Measurements from ENCODE around the gene ZFAND5.
A peak's percentile ranks its signal among the peaks of the same experiment; 100 is the strongest.

ZFAND5 gene

GRCh38 chr9:72353455-72354116 is 11.4 kb downstream of the ZFAND5 start:
- Mint-ChIP-seq H3K4me1 (ENCODE audit: low read depth) (peaks cover 52% of the 10 kb centered on the region), H3K27me3 (no peaks in the 10 kb centered on the region)

GRCh38 chr9:72352911-72353388 is 12.1 kb downstream of the ZFAND5 start:
- Mint-ChIP-seq H3K9me3 (no peaks in the 10 kb centered on the region), H3K36me3 (ENCODE audit: low read depth) (peaks cover 71% of the 10 kb centered on the region), H3K4me1 (ENCODE audit: low read depth) (peaks cover 46% of the 10 kb centered on the region)

More at GRCh38 chr9:72353455-72354116, 11.4 kb downstream of the ZFAND5 start:
- peak overlapping the region; percentile 11 for H3K27ac Mint-ChIP-seq
- peaks cover 77% of the 10 kb centered on the region for H3K36me3 Mint-ChIP-seq (ENCODE audit: low read depth)
- no peak overlapping the region for H3K4me3 Mint-ChIP-seq
- H3K9me3 Mint-ChIP-seq: no peaks in the 10 kb centered on the region
- no peak for DNase-seq

GRCh38 chr9:72351538-72352453 is 13.2 kb downstream of the ZFAND5 start:
- Mint-ChIP-seq H3K4me3 (no peak overlapping the region), H3K27ac (no peak overlapping the region), H3K36me3 (ENCODE audit: low read depth) (peaks cover 60% of the 10 kb centered on the region), H3K4me1 (ENCODE audit: low read depth) (peaks cover 36% of the 10 kb centered on the region), H3K9me3 (no peaks in the 10 kb centered on the region), H3K27me3 (no peaks in the 10 kb centered on the region)
- no peak for DNase-seq

More at GRCh38 chr9:72352911-72353388, 12.1 kb downstream of the ZFAND5 start:
- DNase-seq: no peak
- Mint-ChIP-seq H3K27me3 (no peaks in the 10 kb centered on the region), H3K4me3 (no peak overlapping the region), H3K27ac (no peak overlapping the region)

- no peak overlapping the region for H3K27ac Mint-ChIP-seq
- H3K4me1 Mint-ChIP-seq (ENCODE audit: low read depth): peaks cover 33% of the 10 kb centered on the region
- H3K4me3 Mint-ChIP-seq: no peak overlapping the region
- H3K27me3 Mint-ChIP-seq: no peaks in the 10 kb centered on the region
- no peak for DNase-seq
- H3K9me3 Mint-ChIP-seq: no peaks in the 10 kb centered on the region
- peaks cover 41% of the 10 kb centered on the region for H3K36me3 Mint-ChIP-seq (ENCODE audit: low read depth)
Measured at GRCh38 chr9:72349911-72350310, 15.1 kb downstream of the ZFAND5 start.

GRCh38 chr9:72349240-72349639 is 15.8 kb downstream of the ZFAND5 start:
- Mint-ChIP-seq H3K4me1 (ENCODE audit: low read depth) (peaks cover 33% of the 10 kb centered on the region), H3K27me3 (no peaks in the 10 kb centered on the region), H3K4me3 (no peak overlapping the region), H3K9me3 (no peaks in the 10 kb centered on the region), H3K27ac (no peak overlapping the region), H3K36me3 (ENCODE audit: low read depth) (peaks cover 34% of the 10 kb centered on the region)
- no peak for DNase-seq

GRCh38 chr9:72346333-72346732 is 18.7 kb downstream of the ZFAND5 start:
- H3K27ac Mint-ChIP-seq: no peak overlapping the region
- no peaks in the 10 kb centered on the region for H3K27me3 Mint-ChIP-seq
- no peaks in the 10 kb centered on the region for H3K9me3 Mint-ChIP-seq
- no peak for DNase-seq
- H3K4me3 Mint-ChIP-seq: no peak overlapping the region
- H3K36me3 Mint-ChIP-seq (ENCODE audit: low read depth): peaks cover 5% of the 10 kb centered on the region
- H3K4me1 Mint-ChIP-seq (ENCODE audit: low read depth): peaks cover 28% of the 10 kb centered on the region

- Mint-ChIP-seq H3K4me3 (no peak overlapping the region), H3K9me3 (no peaks in the 10 kb centered on the region), H3K4me1 (ENCODE audit: low read depth) (peaks cover 1% of the 10 kb centered on the region), H3K27me3 (no peaks in the 10 kb centered on the region), H3K27ac (no peak overlapping the region), H3K36me3 (ENCODE audit: low read depth) (no peaks in the 10 kb centered on the region)
- no peak for DNase-seq
Measured at GRCh38 chr9:72338631-72339030, 26.4 kb downstream of the ZFAND5 start.

GRCh38 chr9:72337286-72337685 is 27.7 kb downstream of the ZFAND5 start:
- Mint-ChIP-seq H3K27ac (no peak overlapping the region), H3K4me3 (no peak overlapping the region), H3K9me3 (no peaks in the 10 kb centered on the region), H3K4me1 (ENCODE audit: low read depth) (no peaks in the 10 kb centered on the region), H3K36me3 (ENCODE audit: low read depth) (no peaks in the 10 kb centered on the region), H3K27me3 (peaks cover under 1% of the 10 kb centered on the region)
- DNase-seq: no peak

- peaks cover 3% of the 10 kb centered on the region for H3K27me3 Mint-ChIP-seq
- DNase-seq: no peak
- H3K4me3 Mint-ChIP-seq: no peak overlapping the region
- no peaks in the 10 kb centered on the region for H3K36me3 Mint-ChIP-seq (ENCODE audit: low read depth)
- H3K27ac Mint-ChIP-seq: no peak overlapping the region
- no peaks in the 10 kb centered on the region for H3K9me3 Mint-ChIP-seq
- H3K4me1 Mint-ChIP-seq (ENCODE audit: low read depth): no peaks in the 10 kb centered on the region
Measured at GRCh38 chr9:72334658-72335337, 30.2 kb downstream of the ZFAND5 start.

GRCh38 chr9:72333709-72334108 is 31.3 kb downstream of the ZFAND5 start:
- Mint-ChIP-seq H3K27me3 (peaks cover 3% of the 10 kb centered on the region), H3K36me3 (ENCODE audit: low read depth) (no peaks in the 10 kb centered on the region), H3K27ac (no peak overlapping the region), H3K9me3 (no peaks in the 10 kb centered on the region), H3K4me1 (ENCODE audit: low read depth) (no peaks in the 10 kb centered on the region), H3K4me3 (no peak overlapping the region)
- DNase-seq: no peak

GRCh38 chr9:72333197-72333596 is 31.8 kb downstream of the ZFAND5 start:
- H3K27ac Mint-ChIP-seq: no peak overlapping the region
- peaks cover 3% of the 10 kb centered on the region for H3K27me3 Mint-ChIP-seq
- no peaks in the 10 kb centered on the region for H3K9me3 Mint-ChIP-seq
- no peak for DNase-seq
- no peak overlapping the region for H3K4me3 Mint-ChIP-seq
- no peaks in the 10 kb centered on the region for H3K36me3 Mint-ChIP-seq (ENCODE audit: low read depth)
- H3K4me1 Mint-ChIP-seq (ENCODE audit: low read depth): no peaks in the 10 kb centered on the region

GRCh38 chr9:72332351-72332750 is 32.7 kb downstream of the ZFAND5 start:
- Mint-ChIP-seq H3K4me3 (no peak overlapping the region), H3K9me3 (no peaks in the 10 kb centered on the region), H3K27ac (no peak overlapping the region), H3K27me3 (peaks cover 3% of the 10 kb centered on the region), H3K4me1 (ENCODE audit: low read depth) (no peaks in the 10 kb centered on the region), H3K36me3 (ENCODE audit: low read depth) (no peaks in the 10 kb centered on the region)
- DNase-seq: no peak

GRCh38 chr9:72327631-72328030 is 37.4 kb downstream of the ZFAND5 start:
- H3K4me1 Mint-ChIP-seq (ENCODE audit: low read depth): no peaks in the 10 kb centered on the region
- no peak overlapping the region for H3K4me3 Mint-ChIP-seq
- H3K27me3 Mint-ChIP-seq: peaks cover 3% of the 10 kb centered on the region
- H3K9me3 Mint-ChIP-seq: no peaks in the 10 kb centered on the region
- H3K27ac Mint-ChIP-seq: no peak overlapping the region
- H3K36me3 Mint-ChIP-seq (ENCODE audit: low read depth): no peaks in the 10 kb centered on the region
- DNase-seq: no peak

GRCh38 chr9:72326641-72327040 is 38.4 kb downstream of the ZFAND5 start:
- Mint-ChIP-seq H3K4me3 (no peak overlapping the region), H3K4me1 (ENCODE audit: low read depth) (no peaks in the 10 kb centered on the region), H3K36me3 (ENCODE audit: low read depth) (no peaks in the 10 kb centered on the region), H3K27me3 (peaks cover 5% of the 10 kb centered on the region), H3K27ac (no peak overlapping the region), H3K9me3 (no peaks in the 10 kb centered on the region)
- DNase-seq: no peak

Data from activated T-cell treated with anti-CD3 and anti-CD28 coated beads, Interleukin-2, amount 50 U/mL, for 24 hours (primary cell).